DMS79 treated with DMSO at 0.1 percent for 48 hours (cell line): ENCODE measurements around the gene IMPDH1.

Experiments
- DNase-seq: peaks from one replicate; lab custom pipeline; 2025; lab: John Stamatoyannopoulos, UW

The IMPDH1 gene

DNA sequence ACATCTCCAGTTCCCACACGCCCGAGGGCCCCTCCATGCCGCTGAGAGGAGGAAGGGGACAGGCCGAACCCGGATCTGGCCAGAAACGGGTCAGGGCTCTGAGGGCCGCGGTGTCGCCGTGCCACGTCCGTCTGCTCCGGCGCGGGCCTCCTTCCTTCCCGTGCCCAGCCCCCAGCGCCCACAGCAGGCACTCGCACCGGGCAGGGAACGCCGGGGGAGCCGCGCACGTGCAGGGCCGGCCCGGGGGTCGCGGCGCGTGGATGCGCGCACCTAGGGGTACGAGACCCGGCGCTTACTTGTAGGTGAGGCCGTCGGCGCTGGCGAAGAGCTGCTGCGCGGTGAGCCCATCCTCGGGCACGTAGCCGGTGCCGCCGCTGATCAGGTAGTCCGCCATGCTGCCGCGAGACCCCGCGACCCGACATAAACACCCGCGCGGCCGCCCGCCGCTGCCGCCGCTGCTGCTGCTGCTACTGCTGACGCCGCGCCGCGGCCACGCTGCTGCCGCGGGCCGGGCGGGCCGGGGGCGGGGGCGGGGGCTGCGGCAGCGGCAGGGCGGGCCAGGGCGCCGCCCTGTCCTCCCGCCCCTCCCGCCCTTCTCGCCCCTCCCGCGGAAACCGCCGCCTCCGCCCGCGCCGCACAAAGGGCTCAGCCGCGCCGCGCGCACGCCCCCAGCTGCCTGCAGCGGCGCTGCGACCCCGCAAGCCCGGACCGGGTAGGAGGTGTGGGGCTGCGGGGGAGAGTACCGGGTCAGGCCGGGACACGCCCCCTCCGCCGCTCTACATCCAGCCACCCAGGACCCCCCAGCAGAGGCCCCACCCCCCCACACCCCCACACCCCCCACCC, 4.1 kb downstream of the IMPDH1 start:
- peak; percentile 38 for DNase-seq

DNA sequence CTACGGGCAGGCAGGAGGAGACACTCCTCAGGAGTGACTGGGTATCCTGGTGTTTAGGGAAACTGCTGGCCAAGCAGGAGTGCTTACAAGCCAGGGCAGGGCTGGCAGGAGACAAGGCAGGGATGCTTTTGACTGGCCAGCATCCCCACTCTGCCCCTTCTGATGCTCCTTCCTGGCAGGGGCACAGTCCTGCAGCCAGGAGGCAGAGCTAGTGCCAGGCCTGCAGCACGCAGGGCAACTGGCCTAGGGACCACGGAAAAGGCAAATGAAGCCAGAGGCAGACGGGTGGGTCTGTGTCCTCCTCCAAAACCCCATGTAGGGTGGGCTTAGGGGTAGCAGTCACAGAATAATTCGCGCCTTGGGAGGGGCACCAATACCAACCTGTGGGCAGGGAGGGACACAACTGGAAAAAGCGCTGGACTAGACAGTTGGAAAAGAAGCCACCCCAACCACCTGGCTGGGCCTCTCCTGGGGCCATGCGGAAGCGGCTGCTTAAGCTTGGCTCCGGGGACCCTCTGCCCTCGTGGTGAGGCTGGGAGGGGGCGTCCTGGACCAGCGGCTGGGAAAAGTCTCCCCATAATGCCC, 4.8 kb downstream of the IMPDH1 start:
- no peak for DNase-seq

GRCh38 chr7:128404143-128404681, 5.6 kb downstream of the IMPDH1 start:
- no peak for DNase-seq

- no peak for DNase-seq
Measured at GRCh38 chr7:128403676-128404075, 6.1 kb downstream of the IMPDH1 start.

DNA sequence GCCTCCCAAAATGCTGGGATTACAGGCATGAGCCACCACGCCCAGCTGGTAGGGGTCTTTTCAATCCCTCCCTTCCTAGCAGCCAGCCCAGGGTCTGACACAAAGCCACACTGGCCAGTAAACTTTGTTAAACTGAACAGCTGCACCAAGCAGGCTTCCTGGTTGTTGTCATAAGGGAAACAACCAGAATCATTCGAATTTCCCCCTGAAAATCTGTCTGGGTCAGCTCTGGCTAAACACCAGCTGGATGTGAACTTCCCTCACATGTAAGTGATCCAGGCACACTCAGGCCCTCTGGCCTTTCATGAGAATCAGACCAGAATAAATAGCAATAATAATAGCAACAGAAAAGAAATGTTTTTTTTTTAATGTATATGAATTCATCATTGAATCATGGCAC, 7.4 kb downstream of the IMPDH1 start:
- DNase-seq = no peak

DNA sequence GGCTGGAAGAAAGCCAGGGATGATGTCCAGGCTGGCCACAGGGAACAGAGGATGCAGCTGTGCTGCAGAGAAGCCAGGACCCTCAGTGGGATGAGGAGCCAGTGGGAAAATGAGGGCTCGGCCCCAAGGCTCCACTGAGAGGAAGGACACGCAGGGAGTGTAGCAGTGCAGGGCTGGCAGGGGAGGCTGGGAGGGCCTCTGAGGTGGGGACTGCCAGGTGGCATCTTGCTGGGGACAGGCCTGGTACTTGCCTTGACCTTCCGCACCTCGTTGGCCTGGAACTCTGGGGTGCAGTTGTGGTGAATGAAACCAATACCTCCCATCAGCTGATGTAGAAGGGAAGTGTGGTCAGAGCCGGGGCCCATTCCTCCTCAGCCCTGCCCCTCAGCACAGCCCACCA, 9.2 kb downstream of the IMPDH1 start:
- no peak for DNase-seq

- DNase-seq = no peak
Measured at GRCh38 chr7:128399991-128400390, 9.8 kb downstream of the IMPDH1 start.

GRCh38 chr7:128398841-128399135, 11.0 kb downstream of the IMPDH1 start:
- DNase-seq = no peak

DNA sequence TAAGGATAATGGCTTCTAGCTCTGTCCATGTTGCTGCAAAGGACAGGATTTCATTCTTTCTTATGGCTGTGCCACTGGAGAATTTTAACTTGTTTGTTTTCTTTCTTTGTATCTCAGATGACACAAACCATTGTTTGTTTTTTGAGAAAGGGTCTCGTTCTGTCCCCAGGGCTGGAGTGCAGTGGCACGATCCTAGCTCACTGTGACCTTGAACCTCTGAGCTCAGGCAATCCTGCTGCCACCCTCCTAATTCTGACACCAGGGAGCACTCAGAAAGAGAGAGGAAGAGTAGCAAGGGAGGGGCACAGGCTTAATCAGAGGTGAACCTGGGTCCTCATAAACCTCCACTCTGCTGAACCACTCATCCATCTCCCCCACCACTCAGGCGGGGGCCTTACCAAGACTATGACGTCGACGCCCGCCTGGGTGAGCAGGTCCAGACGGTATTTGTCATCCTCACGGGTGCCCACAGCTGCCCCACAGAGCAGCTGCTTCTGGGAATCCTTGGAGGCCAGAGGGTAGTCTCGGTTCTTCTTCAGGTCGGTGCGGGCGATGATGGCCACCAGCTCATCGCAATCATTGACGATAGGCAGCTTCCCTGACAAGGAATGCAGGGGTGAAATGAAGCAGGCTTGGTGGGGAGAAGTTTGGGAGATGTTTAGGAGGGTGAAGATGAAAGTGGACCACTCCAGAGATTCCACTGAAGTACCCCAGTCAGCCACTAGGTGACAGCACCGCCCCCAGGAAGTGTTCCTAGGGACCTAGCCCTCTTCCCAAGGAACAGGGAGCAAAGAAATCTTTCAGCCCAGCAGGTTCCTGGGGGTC, 11.6 kb downstream of the IMPDH1 start:
- peak; percentile 12 for DNase-seq

DNA sequence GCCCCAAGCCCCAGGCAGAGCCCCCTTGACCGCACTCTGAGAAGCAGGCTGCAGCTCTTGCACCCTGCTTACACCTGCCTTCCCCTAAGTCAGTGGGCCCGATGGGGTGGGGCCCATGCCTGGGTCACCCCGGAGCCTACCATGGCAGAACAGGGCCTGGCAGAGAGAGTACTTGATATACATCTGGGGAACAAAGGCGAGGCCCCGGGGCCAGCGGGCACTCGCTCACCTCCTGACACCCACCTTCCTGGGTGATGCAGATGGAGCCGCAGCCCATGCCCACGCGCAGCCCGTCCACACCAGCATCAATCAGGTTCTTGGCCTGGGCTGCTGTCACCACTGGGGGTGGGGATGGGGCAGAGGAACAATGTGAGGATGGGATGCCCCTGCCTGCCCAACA, 13.4 kb downstream of the IMPDH1 start:
- DNase-seq = no peak

DNA sequence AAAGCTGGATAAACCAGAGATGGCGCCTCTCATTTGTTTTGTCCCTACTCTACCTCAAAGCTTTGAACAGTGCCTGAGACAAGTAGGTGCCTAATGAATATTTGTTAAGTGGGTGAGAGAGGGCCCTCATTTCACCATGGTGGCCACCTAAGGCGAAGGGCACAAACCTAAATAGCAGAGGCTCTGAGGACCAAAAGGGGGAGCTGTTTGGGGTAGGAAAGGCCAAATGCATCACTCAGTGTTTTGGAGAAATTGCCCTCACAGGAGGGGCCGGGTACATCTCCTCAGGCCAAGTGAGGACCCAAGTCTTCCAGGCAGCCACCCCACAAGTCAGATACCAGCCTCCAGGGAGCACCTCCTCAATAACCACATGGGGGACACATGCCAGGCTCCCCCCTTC, 14.0 kb downstream of the IMPDH1 start:
- DNase-seq = no peak

- DNase-seq = no peak
Measured at GRCh38 chr7:128394904-128395496, 14.8 kb downstream of the IMPDH1 start.

DNA sequence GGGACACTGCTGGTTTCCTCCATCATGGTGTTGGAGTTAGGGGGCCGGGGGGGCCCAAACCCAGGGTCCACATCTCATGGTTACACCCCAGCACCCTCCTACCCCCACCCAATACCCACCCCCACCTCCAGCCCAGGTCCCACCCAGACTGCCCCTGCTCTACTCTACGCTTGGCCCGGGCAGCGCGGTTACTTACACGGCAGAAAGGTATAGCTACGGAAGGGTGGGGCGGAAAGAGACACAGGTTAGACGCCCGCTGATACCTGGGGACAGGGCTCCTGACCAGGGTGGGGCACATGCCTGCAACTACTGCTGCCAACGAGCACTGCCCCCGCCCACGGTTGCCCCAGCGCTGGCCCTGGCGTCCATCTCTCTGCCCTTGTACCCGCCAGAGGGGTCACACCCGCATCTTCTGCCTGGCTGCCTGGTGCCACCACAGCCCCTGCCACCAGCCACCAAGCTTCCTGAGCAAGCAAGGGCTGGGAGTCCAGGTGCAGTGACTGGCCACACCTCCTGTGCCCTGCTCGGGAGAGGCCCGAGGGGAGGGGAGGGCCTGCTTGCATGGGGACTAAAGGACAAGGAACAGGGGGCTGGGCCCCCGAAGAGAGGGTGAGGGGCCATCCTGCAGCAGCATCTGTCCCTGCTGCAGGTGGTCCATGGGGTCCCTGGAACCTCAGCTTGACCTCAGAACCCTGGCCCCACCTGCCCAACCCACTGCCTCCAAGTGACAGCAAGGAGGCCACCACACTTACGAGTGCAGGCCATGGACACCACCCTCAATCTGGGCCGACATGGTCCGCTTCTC, 16.1 kb downstream of the IMPDH1 start:
- no peak for DNase-seq

- no peak for DNase-seq
Measured at GRCh38 chr7:128392446-128393327, 17.1 kb downstream of the IMPDH1 start.

- no peak for DNase-seq
Measured at GRCh38 chr7:128391805-128392204, 18.0 kb downstream of the IMPDH1 start.

- no peak for DNase-seq
Measured at GRCh38 chr7:128390871-128391565, 18.8 kb downstream of the IMPDH1 start.

DNA sequence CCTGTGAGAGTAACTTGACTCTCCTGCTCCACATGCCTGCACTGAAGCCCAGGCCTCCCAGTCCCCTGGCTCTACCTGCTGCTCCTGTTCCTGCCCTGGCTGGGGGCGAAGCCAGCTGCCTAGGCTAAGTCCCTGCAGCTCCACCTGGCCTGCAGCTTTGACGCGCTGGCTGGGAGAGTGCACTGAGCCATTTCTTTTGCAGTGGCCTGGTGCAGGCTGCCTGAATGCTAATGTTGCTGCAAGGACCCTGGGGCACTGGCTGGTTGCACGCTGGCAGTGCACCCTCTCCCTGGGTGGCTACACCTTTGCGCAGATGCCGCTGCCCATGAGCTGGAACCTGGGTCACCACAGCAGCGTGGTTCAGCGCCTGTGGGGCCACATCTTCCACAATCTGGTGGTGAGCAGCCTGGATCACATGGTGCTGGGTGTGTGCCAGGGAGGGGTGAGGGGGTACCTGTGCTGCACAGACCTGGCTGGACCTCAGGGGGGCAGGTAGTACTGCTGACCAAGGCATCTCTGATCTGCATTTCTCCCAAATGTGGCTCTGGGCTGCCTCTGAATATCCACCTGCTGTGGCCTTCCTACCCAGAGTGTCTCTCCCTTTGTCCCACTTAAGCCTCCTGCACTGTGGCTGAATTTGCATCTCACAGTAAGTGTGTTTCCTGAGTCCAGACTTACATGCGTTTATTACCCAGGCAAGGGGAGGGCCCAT, 20.0 kb downstream of the IMPDH1 start:
- DNase-seq = peak; percentile 40

DNA sequence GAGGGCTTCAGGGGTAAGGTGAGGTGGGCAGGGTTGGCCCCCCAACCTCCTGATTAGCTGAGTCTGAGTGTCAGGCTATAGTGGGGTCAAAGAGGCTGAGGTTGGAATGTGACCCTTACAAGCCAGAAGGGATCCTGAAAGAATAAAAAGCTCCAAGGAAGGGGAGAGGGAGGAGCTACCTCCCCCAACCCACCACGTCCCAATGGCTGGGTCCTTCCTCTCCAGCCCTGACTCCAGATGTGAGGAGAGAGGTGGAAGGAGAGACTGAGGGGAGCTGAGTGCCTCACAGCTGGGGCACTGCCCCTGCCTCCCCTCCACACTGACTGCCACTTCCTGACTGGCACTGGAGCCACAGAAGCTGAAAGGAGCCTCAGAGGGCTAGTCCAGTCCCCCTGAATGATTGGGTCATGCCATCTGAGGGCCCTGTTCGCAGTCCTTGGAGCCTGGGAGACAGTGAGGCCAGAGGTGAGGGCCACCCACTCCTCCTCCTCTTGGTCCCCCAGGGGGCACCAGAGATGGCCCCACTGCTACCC, 20.6 kb downstream of the IMPDH1 start:
- no peak for DNase-seq

DNA sequence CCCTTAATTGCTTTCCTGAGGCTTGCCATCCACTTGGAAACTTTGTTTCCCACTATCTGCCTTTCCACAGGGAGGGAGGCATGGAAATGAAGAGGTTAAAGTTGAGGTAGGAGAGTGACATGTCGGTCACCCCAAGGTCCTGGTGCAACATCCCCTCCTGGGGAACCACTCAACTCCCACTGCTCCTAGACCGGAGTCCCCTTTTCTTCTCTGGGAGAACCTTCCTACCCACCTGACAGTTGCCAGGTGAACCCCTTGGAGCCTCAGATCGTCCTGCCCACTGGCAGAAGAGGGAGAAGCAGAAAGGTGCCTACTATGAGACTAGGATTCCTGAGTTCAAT, 21.7 kb downstream of the IMPDH1 start:
- DNase-seq = no peak
